ENCODE measurements around the gene SLC2A10.

GRCh38 chr20:46779831-46780230 is 70.4 kb downstream of the SLC2A10 start:
- TF ChIP-seq POLR2AphosphoS5 (IDR thresholded peaks at IDR 0.05; ENCODE audit: insufficient read depth, low read depth, low read length) (no peak), POLR2A (IDR thresholded peaks at IDR 0.05; ENCODE audit: low read depth, low read length) (no peak), CTCF (IDR thresholded peaks at IDR 0.05; ENCODE audit: extremely low read depth in 1 of 2, insufficient read depth in 1 of 2, low read depth in 1 of 2, low read length in 2 of 2) (no peak), EZH2 (IDR thresholded peaks at IDR 0.05; ENCODE audit: borderline replicate concordance, low read depth, low read length, severe bottlenecking) (no peak), MAX (IDR thresholded peaks at IDR 0.05; ENCODE audit: insufficient read depth, insufficient read length) (no peak), JUN (IDR thresholded peaks at IDR 0.05; ENCODE audit: borderline replicate concordance, insufficient read depth, insufficient read length, low read depth) (no peak)

All from endothelial cell of umbilical vein (primary cell).